SU-DHL-6 (cell line): ENCODE data around the gene DTNBP1.

Experiments
- H2AFZ ChIP-seq: fragments of 200-600 bp; sonication (generic); 2 replicates; pipeline ENCODE4 v1.6.1; 2014; ENCODE audit warnings: low read depth, mild to moderate bottlenecking, moderate library complexity, mixed read lengths, antibody characterized with exemption, low read length; ENCODE audit not compliant: severe bottlenecking
- H3F3A ChIP-seq: fragments of 200-600 bp; shearing (Covaris generic); 2 replicates; pipeline ENCODE4 v1.6.0; 2016; ENCODE audit warnings: antibody characterized with exemption, mild to moderate bottlenecking; ENCODE audit not compliant: insufficient read depth
- H3K27ac ChIP-seq: fragments of 200-600 bp; sonication (generic); 2 replicates; pipeline ENCODE4 v1.5.1; 2016; ENCODE audit warnings: low read depth, mild to moderate bottlenecking, low read length, moderate library complexity, mixed read lengths
- H3K27me3 ChIP-seq: fragments of 200-600 bp; sonication (generic), shearing (Covaris generic); 2 replicates; pipeline ENCODE4 v1.6.0; 2014; ENCODE audit warnings: mild to moderate bottlenecking, low read length
- H3K36me3 ChIP-seq: fragments of 200-600 bp; sonication (generic); 2 replicates; pipeline ENCODE4 v1.6.1; 2014; ENCODE audit warnings: mild to moderate bottlenecking, low read length, mixed read lengths
- H3K4me2 ChIP-seq: fragments of 300-600, 200-600 bp; shearing (Covaris generic), sonication (generic); 2 replicates; pipeline ENCODE4 v1.6.0; 2014; ENCODE audit warnings: low read length, low read depth, mild to moderate bottlenecking; ENCODE audit not compliant: poor library complexity, severe bottlenecking
- H3K4me3 ChIP-seq: fragments of 200-600 bp; sonication (generic); 2 replicates; pipeline ENCODE4 v1.5.1; 2014; ENCODE audit warnings: antibody characterized with exemption, low read length, mild to moderate bottlenecking, mixed read lengths; ENCODE audit not compliant: insufficient read depth, poor library complexity, severe bottlenecking
- H3K79me2 ChIP-seq: fragments of 200-600 bp; sonication (generic); 2 replicates; pipeline ENCODE4 v1.6.1; 2014; ENCODE audit warnings: mild to moderate bottlenecking, low read length, moderate library complexity; ENCODE audit not compliant: insufficient read depth
- H3K9ac ChIP-seq: fragments of 200-600 bp; sonication (generic); 2 replicates; pipeline ENCODE4 v1.7.0; 2014; ENCODE audit warnings: mild to moderate bottlenecking, low read length
- H3K9me2 ChIP-seq: fragments of 200-600 bp; sonication (generic); replicated peaks from 2 replicates; pipeline ENCODE4 v1.6.1; 2014; ENCODE audit warnings: low read length; ENCODE audit not compliant: insufficient read depth
- H3K9me3 ChIP-seq: fragments of 200-600 bp; sonication (generic); 2 replicates; pipeline ENCODE4 v1.6.1; 2014; ENCODE audit warnings: low read length, mixed read lengths; ENCODE audit not compliant: insufficient read depth
- H4K20me1 ChIP-seq: fragments of 200-600 bp; sonication (generic); 2 replicates; pipeline ENCODE4 v1.6.1; 2014; ENCODE audit warnings: low read depth, mild to moderate bottlenecking, antibody characterized with exemption, low read length, moderate library complexity, mixed read lengths
- CTCF ChIP-seq: fragments of 200-600 bp; sonication (generic); IDR thresholded peaks from one replicate; pipeline ENCODE4 v1.5.1; 2017; ENCODE audit warnings: antibody characterized with exemption, mild to moderate bottlenecking, low read length, moderate library complexity; ENCODE audit not compliant: insufficient read depth, poor library complexity, severe bottlenecking
- EZH2phosphoT487 ChIP-seq: fragments of 200-600 bp; sonication (generic), shearing (Covaris generic); conservative IDR thresholded peaks from 2 replicates; pipeline ENCODE4 v1.6.1; 2018; ENCODE audit warnings: mild to moderate bottlenecking, antibody characterized with exemption, low read length, moderate library complexity, mixed read lengths

Gene DTNBP1

GRCh38 chr6:15570171-15570570 lies 92.7 kb downstream of the DTNBP1 start:
- no peaks in the 10 kb centered on the region for H3K9me3 ChIP-seq
- peaks cover 20% of the 10 kb centered on the region; the same call in 1 of the 2 replicates for H4K20me1 ChIP-seq
- no peak overlapping the region for H2AFZ ChIP-seq
- peaks cover 5% of the 10 kb centered on the region; the same call in 1 of the 2 replicates for H3K36me3 ChIP-seq
- no peak overlapping the region for H3K4me2 ChIP-seq
- H3K9me2 ChIP-seq, result no peaks in the 10 kb centered on the region
- no peaks in the 10 kb centered on the region for H3F3A ChIP-seq
- H3K9ac ChIP-seq, result no peak overlapping the region
- no peak overlapping the region for H3K27ac ChIP-seq
- H3K79me2 ChIP-seq, result peaks cover 82% of the 10 kb centered on the region
- no peak overlapping the region for H3K4me3 ChIP-seq
- no peaks in the 10 kb centered on the region for H3K27me3 ChIP-seq
- TF ChIP-seq CTCF (no peak), EZH2phosphoT487 (no peak)

- peaks cover 20% of the 10 kb centered on the region; the same call in 1 of the 2 replicates for H4K20me1 ChIP-seq
- H3K79me2 ChIP-seq, result peaks cover 83% of the 10 kb centered on the region
- no peaks in the 10 kb centered on the region for H3F3A ChIP-seq
- H3K27ac ChIP-seq, result no peak overlapping the region
- H3K36me3 ChIP-seq, result peaks cover 5% of the 10 kb centered on the region; the same call in 1 of the 2 replicates
- no peaks in the 10 kb centered on the region for H3K9me2 ChIP-seq
- H3K4me3 ChIP-seq, result no peak overlapping the region
- H3K27me3 ChIP-seq, result no peaks in the 10 kb centered on the region
- H3K9ac ChIP-seq, result no peak overlapping the region
- no peaks in the 10 kb centered on the region for H3K9me3 ChIP-seq
- TF ChIP-seq EZH2phosphoT487 (no peak), CTCF (no peak)
- no peak overlapping the region for H3K4me2 ChIP-seq
- H2AFZ ChIP-seq, result no peak overlapping the region
These were observed 93.5 kb downstream of the DTNBP1 start for GRCh38 chr6:15569035-15569995.

GRCh38 chr6:15562977-15563376 lies 99.9 kb downstream of the DTNBP1 start:
- no peaks in the 10 kb centered on the region for H3K27me3 ChIP-seq
- H4K20me1 ChIP-seq, result peaks cover 16% of the 10 kb centered on the region; the same call in 1 of the 2 replicates
- H3K36me3 ChIP-seq, result no peaks in the 10 kb centered on the region
- no peak overlapping the region for H2AFZ ChIP-seq
- no peak overlapping the region for H3K4me2 ChIP-seq
- no peaks in the 10 kb centered on the region for H3F3A ChIP-seq
- no peaks in the 10 kb centered on the region for H3K9me2 ChIP-seq
- peaks cover 81% of the 10 kb centered on the region for H3K79me2 ChIP-seq
- no peak for TF ChIP-seq EZH2phosphoT487
- TF ChIP-seq CTCF, result no peak
- H3K9me3 ChIP-seq, result no peaks in the 10 kb centered on the region
- no peak overlapping the region for H3K27ac ChIP-seq
- H3K4me3 ChIP-seq, result no peak overlapping the region
- no peak overlapping the region for H3K9ac ChIP-seq
